HG03139 (cell line): Measurements from ENCODE around the gene IL36G.

Source experiments
- ATAC-seq: cut with Tn5 transposase; IDR thresholded peaks from one replicate; pipeline ENCODE4 v1.9.1; 2021; ENCODE audit not compliant: unreplicated experiment

IL36G gene

DNA sequence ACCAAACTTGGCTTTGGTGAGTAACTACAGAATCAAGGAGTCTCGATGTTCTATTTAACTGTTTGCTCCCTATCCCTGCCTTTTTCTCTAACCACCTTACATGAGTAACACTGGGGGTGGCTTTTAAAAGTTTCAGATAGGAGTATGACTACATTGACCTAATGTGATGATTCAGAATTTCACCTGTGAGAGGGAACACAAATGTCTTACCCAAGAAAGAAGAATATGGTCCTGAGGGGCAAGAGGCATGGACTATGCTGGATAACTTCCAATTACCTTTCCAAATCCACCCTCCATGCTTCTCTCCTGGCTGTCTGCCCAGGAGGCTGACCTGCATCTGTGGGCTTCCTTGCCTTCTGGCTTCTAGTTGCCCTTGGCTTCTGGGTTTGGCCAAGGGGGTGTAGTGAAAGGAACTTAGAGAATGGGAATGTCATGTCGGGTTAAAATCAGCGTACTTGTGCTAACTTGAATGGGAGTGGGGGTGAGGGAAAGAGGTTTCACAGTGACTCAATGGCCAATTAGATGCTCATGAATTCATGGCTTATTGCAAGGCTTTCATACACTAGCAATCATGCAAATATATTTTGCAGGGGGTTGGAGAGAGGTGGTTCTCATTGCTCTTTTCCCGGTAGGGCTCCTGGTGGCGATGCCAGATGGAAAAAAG lies 5.3 kb upstream of the IL36G start:
- ATAC-seq: no peak

GRCh38 chr2:112973156-112973555 lies 4.7 kb upstream of the IL36G start:
- no peak for ATAC-seq

GRCh38 chr2:112979731-112980130 lies 1.9 kb downstream of the IL36G start:
- ATAC-seq: no peak

DNA sequence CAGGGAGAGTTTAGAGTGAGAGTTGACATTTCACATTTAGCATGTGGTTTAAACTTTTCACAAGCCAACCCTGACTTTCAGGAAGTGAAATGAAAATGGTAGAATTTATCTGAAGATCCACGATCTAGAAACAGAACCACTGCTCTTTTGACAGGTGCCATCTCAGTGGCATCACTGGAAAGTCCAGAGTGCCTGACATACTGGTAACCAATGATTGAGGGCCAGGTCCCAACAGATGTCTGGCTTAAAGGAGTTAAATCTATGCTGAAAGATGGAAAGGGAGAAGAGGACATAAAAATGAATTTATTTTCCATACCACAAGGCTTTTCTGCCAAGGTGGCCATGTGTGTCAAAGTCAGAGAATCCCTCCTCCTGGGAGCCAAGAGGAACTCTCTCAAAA lies 2.7 kb downstream of the IL36G start:
- ATAC-seq: no peak

- ATAC-seq: no peak
Observed at GRCh38 chr2:112985090-112985489, 7.3 kb downstream of the IL36G start.

- no peak for ATAC-seq
Observed at GRCh38 chr2:112989611-112990010, 11.8 kb downstream of the IL36G start.

DNA sequence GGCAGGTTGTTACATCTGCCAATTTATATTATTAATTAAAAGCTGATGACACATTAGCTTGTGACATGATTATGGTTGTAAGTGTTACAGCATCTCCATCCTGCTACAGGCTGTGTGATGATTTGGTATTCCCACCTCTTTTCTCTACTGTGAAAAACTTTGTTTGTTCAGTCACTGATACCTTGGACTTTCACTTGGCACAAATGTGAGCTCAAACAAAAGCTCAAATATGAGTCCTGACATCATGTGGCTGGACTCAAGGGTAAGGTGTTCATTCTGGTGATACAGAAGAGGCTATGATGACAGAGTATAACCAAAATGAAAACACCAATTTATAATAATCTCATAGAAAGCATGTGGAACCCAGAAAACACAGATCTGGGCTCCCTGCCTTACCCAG lies 16.0 kb downstream of the IL36G start:
- no peak for ATAC-seq

DNA sequence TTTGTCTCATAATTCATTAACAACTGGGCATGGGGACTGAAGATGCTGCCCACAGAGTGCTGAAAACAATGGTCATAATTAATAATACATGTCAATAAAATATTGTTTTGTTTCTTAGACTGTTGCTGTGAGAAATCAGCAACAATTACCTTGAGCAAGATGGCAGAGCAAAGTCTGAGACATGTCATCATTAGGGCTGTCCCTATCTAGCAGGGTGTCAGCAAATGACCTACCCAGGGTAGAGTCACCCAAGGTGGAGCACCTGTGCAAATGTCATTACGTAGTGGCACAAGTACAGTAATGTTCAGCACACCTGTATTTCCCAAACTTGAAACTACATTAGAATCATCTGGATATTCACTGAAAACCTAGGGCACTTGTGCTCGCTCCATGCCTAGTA lies 16.8 kb downstream of the IL36G start:
- no peak for ATAC-seq

DNA sequence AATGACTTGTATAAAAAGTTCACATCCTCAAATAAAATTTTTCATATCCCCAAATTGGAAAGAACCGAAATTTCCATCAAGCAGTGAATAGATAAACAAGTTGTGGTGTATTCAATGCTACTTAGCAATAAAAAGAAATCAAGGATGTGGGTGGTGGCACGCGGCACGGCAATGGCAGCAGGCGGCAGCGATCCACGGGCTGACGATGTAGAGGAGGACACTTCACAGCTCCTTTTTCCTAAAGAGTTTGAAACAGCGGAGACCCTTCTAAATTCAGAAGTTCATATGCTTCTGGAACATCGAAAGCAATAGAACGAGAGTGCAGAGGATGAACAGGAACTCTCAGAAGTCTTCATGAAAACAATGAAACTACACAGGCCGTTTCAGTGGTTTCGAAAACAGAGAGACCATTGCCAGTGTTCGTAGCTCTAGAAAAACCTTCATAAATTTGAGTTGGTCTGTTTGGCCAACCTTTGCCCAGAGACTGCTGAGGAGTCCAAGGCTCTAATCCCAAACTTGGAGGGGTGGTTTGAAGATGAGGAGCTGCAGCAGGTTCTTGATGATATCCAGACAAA lies 17.6 kb downstream of the IL36G start:
- ATAC-seq: no peak

- ATAC-seq: no peak
Observed at GRCh38 chr2:112996635-112997034, 18.8 kb downstream of the IL36G start.

- no peak for ATAC-seq
Observed at GRCh38 chr2:112997151-112997550, 19.3 kb downstream of the IL36G start.

DNA sequence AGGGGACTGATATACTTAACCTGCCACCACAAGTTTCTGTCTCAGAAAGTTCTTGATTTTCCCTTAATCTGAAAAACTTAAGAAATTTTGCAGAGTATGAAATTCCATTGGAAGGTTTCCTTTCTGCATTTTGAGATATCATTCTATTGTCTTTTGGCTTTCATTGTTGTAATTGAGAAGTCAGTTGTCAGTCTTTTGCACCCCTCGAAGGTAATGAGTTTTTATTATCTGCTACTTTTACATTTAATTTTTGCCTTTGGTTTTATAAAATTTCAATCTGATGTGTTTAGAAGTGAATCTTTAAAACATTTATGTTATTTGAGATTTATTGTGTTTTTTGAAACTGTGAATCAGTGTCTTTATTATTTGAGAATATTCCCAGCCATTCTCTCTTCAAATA lies 22.6 kb downstream of the IL36G start:
- no peak for ATAC-seq

GRCh38 chr2:113002677-113003076 lies 24.9 kb downstream of the IL36G start:
- no peak for ATAC-seq

- no peak for ATAC-seq
Observed at GRCh38 chr2:113005030-113005509, 27.3 kb downstream of the IL36G start, which contains the start of gene IL36A. Gene IL36A (plus strand): TSS chr2:113005459. CDS start chr2:113005872, 413 bp downstream.

DNA sequence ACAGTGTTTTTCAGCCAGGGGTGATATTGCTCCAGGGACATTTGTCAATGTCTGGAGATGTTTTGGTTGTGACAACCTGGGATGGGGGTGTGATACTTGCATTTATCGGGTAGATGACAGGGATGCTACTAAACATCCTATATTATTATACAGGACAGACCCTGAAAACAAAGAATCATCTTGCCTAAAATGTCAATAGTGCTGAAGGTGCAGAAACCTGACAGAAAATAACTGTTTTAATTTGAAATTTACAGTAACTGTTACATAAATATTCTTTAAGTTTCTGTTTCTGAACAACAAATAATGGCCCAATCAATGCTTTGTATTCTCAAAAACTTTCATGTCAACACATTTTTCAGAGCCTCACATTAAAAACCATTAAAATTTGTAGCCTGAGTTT lies 29.4 kb downstream of the IL36G start:
- no peak for ATAC-seq

DNA sequence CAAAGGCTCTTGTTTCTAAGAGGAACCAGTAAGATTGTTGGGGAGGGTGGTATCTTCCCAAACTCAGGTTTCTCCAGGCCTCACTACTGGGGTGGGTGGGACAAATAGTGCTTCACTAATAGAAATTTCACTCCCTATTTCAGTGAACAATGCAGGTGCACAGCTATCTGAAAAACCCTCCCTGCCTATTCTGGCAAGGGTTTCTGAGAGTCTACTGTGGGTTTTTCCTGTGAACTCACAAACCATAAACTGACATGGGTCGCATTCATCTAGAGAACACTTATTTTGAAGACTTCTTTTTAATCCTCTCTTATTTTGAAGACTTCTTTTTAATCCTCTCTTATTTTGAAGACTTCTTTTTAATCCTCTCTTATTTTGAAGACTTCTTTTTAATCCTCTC lies 31.8 kb downstream of the IL36G start:
- ATAC-seq: no peak

DNA sequence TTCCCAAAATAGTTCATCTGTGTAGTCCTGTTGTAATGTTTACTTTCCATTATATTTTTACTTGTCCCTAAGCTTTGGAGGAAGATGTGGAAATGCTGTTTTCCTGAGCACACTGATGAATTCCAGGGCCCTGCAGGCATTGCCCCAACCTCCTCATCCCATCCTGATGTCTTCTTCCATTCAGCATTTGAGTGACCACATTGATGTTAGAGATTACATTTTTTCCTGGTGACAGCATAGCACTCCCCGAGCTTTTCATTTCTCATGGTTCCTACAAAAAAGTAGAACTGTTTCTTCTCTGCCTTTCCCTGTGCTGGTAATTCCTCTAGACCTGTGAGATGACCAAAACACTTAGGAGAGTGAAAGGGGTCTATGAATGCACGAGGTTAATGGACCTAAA lies 32.3 kb downstream of the IL36G start:
- ATAC-seq: no peak

GRCh38 chr2:113011108-113011507 lies 33.3 kb downstream of the IL36G start:
- ATAC-seq: no peak

DNA sequence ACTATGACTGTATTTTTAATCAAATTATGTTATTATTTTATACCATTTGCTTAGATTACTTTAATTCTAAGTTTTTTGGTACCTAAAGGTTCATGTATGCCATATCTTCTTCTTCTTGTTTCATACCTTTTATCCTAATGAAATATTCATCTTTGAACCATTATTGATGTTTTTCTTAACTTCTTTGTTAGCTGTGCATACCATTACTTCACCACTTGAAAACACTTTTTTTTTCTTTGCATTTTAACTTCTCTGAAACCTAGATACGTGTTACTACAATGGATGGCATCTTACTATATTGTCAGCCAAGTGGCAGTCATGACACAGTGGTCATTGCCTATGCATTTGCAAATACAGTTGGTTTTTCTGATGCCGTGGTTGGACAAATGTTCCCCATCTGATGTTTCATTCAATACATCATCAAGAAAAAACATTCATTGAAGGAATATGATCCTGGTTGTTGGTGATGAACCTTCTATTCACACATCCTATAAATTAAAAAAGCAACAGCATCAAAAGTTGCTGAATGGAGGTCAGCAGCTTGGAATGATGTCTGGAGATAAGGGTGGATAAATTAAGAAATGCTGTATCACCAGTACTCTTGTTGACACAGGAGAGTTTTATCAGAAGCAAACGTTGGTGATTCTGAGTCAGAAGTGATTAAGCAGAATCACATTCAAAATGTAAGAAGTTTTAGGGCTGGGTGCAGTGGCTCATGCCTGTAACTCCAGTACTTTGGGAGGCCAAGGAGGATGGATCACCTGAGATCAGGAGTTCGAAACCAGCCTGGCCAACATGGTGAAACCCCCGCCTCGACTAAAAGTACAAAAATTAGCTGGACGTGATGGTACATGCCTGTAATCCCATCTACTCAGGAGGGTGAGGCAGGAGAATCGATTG lies 34.9 kb downstream of the IL36G start:
- ATAC-seq: no peak

- ATAC-seq: no peak
Observed at GRCh38 chr2:113013336-113013661, 35.5 kb downstream of the IL36G start.

DNA sequence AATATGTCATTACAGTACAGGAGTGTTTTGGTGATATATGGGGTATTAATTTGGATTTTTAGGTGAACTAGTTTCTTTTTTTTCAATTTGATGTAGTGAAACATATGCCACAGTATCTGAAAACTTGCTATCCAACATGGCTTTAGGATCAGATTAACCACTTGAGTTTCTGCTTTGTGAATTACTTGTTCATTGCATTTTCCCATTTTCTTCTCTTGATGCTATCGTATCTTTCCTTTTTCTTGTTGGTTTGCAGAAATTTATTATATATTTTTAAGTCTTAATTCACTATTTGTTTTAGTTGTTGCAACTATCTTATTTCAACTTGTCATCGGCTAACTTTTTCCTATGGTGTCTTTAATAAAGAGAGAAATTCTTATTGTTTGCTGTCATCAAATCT lies 36.3 kb downstream of the IL36G start:
- no peak for ATAC-seq

GRCh38 chr2:113015042-113015441 lies 37.2 kb downstream of the IL36G start:
- no peak for ATAC-seq
